Measurements from ENCODE around the gene IDE. TPM values are rescaled to one million over a fixed set of nuclear protein-coding genes. Genes with fewer than 3 reads are reported as not detected.

The IDE gene
- total and polyA plus RNA-seq, 2 of the 4 experiments (the other 2 are of a cell fraction): 9.3 to 27.4 TPM

GRCh38 chr10:92574548-92575261 is 812 bp upstream of the IDE start:
- Histone ChIP-seq H3K4me1 (ENCODE audit: control insufficient read depth, insufficient read depth, low read length) (peaks cover 4% of the 10 kb centered on the region), H3K27me3 (ENCODE audit: control insufficient read depth, insufficient read depth, low read length) (no peaks in the 10 kb centered on the region), H3K4me3 (ENCODE audit: insufficient read depth, low read depth, low read length) (peak overlapping the region; percentile 70), H3K36me3 (ENCODE audit: control insufficient read depth, insufficient read depth, low read length) (no peaks in the 10 kb centered on the region), H2BK120ac (ENCODE audit: low read depth, low read length) (peak overlapping the region; percentile 70), H2BK20ac (ENCODE audit: low read depth, low read length) (peak overlapping the region; percentile 81; the same call in 1 of the 2 replicates), H3K14ac (replicated peaks; ENCODE audit: low read depth, low read length) (peak overlapping the region; percentile 84), H4K5ac (ENCODE audit: low read depth, low read length) (0 out of 2 replicates have a peak overlapping the region, but pooled peaks have one; percentile 33), H3K27ac (ENCODE audit: insufficient read depth, low read length) (peak overlapping the region; percentile 59), H4K91ac (ENCODE audit: insufficient read depth, low read depth, low read length) (0 out of 2 replicates have a peak overlapping the region, but pooled peaks have one; percentile 22), H4K20me1 (ENCODE audit: insufficient read depth, low read length) (peaks cover 23% of the 10 kb centered on the region), H2BK15ac (ENCODE audit: low read depth, low read length) (0 out of 3 replicates have a peak overlapping the region, but pooled peaks have one; percentile 60), H4K8ac (ENCODE audit: low read depth in 2 of 2, low read length in 2 of 2) (peak overlapping the region; percentile 56 to 77; a peak in 2 of 4 replicates), H3K23ac (ENCODE audit: low read depth, low read length) (peak overlapping the region; percentile 96), H3K4me2 (ENCODE audit: low read depth, low read length) (peak overlapping the region; percentile 93), H2BK5ac (ENCODE audit: low read depth, low read length, poor library complexity, severe bottlenecking) (peak overlapping the region; percentile 54), H3K56ac (ENCODE audit: extremely low read depth, insufficient read depth, low read length) (peak overlapping the region; percentile 48), H3K9ac (ENCODE audit: low read depth, low read length) (peak overlapping the region; percentile 74), H3K18ac (ENCODE audit: low read depth, low read length) (no peak overlapping the region; the same call in 1 of the 2 replicates), H3K9me1 (ENCODE audit: insufficient read depth, low read length) (peaks cover 7% of the 10 kb centered on the region), H3K9me3 (ENCODE audit: control insufficient read depth, insufficient read depth, low read length) (no peaks in the 10 kb centered on the region), H2AK9ac (replicated peaks; ENCODE audit: low read depth, low read length, poor library complexity) (peak overlapping the region; percentile 81), H3K4ac (ENCODE audit: low read depth, low read length) (peak overlapping the region; percentile 10; the same call in 1 of the 2 replicates), H3K79me1 (ENCODE audit: low read depth in 1 of 2, low read length in 2 of 2) (peaks cover 10 to 36% of the 10 kb centered on the region in 2 experiments), H2AK5ac (ENCODE audit: low read depth, low read length) (no peak overlapping the region), H2AFZ (replicated peaks; ENCODE audit: low read length, poor library complexity) (peak overlapping the region; percentile 99)
- WGBS, 2 experiments (ENCODE audit: extremely low coverage in 2 of 2, insufficient read length in 1 of 2): 3% methylated on average over 4 of the region's 22 CpGs; no CpG with 5 or more reads in 1 of the 2 experiments
- BruUV-seq (replicated peaks): no TSS peak
- POLR2A ChIA-PET (ENCODE audit: unreplicated experiment): interaction anchor here (0.5 to 1.0 kb wide), 2 partner anchors 29 to 42 kb away, joined by 3 read pairs; no protein-coding TSS in a partner anchor
- peak; percentile 7 for ATAC-seq (ENCODE audit: low read depth)
- peak; percentile 36 for DNase-seq
- intact Hi-C loops (cut with micrococcal nuclease): loop anchor here (1.0 to 10.0 kb wide), 4 partner anchors 14 to 490 kb away; no protein-coding TSS in a partner anchor
- dilution Hi-C loops (cut with HindIII; ENCODE audit: low sequenced_read_pairs, unreplicated experiment): no loop called here
- CTCF ChIA-PET: interaction anchor here (0.7 to 4.0 kb wide), 5 partner anchors 44 to 62 kb away, joined by 3 to 20 read pairs (median 6); no protein-coding TSS in a partner anchor
- TF ChIP-seq NFE2L2 (IDR thresholded peaks at IDR 0.05; ENCODE audit: low read depth, low read length) (no peak), RFX5 (IDR thresholded peaks at IDR 0.05; ENCODE audit: low read depth, low read length) (no peak), ELK1 (IDR thresholded peaks at IDR 0.05; ENCODE audit: borderline replicate concordance, low read depth, low read length) (no peak), CHD1 (IDR thresholded peaks at IDR 0.05; ENCODE audit: low read depth, low read length) (no peak), RCOR1 (IDR thresholded peaks at IDR 0.05; ENCODE audit: insufficient replicate concordance, low read length) (no peak), CTCF (conservative IDR thresholded peaks at IDR 0.05; ENCODE audit: low read depth, low read length) (no peak), RAD21 (IDR thresholded peaks at IDR 0.05; ENCODE audit: low read length) (no peak), USF2 (IDR thresholded peaks at IDR 0.05; ENCODE audit: low read depth, low read length) (no peak), POLR2A (IDR thresholded peaks at IDR 0.05; ENCODE audit: low read depth, low read length) (no peak)
- in situ Hi-C loops (cut with MboI; ENCODE audit: low sequenced_read_pairs): no loop called here
